Activated CD4-positive, alpha-beta T cell treated with anti-CD3 and anti-CD28 coated beads, Interleukin-2, amount 50 U/mL, for 16 hours (primary cell): Measurements from ENCODE around the gene ANKRD66.

Experiments used
- DNase-seq: peaks from one replicate; pipeline ENCODE4 v3.0.0-alpha.2; 2020

Gene ANKRD66

DNA sequence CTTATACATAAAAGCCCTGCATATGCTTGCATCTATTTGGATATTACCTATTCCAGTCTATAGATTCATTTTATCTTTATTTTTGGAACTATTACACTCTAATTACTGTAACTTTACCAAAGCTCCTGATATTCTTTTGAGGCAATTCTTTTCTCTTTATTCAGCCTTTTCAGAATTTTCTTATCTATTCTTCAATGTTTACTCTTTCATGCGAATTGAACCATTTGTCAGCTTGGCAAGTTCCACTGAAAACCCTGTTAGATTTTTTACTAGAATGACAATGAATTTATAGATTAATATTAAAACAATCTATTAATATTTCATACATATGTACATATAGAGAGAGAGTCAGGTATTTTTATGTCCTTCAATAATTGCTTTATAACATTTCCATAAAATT lies 45.9 kb downstream of the ANKRD66 start:
- no peak for DNase-seq

- no peak for DNase-seq
Measured at GRCh38 chr6:46793138-46793537, 46.4 kb downstream of the ANKRD66 start, which contains the start of gene MEP1A. TSS of gene MEP1A (plus strand) at chr6:46793389. CDS start at chr6:46793399, 10 bp downstream.

DNA sequence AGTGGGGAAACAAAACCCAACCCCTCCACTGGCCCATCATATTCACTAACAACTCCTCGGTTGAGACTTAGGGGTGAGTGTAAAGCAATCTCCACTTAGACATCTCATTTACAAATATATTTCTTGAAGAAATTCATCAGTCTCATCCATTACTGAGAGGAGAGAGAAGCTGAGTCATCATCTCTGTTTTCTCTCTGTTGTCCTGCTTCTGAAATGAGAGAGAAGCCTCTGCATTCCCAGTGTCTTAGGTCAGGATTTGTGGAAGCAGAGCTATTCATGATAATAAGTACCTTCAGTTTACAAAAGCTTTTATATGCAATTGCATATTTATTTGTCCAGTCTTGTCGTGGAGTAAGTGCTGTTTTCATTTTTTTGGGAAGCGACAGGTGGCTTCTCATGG lies 47.3 kb downstream of the ANKRD66 start:
- no peak for DNase-seq

DNA sequence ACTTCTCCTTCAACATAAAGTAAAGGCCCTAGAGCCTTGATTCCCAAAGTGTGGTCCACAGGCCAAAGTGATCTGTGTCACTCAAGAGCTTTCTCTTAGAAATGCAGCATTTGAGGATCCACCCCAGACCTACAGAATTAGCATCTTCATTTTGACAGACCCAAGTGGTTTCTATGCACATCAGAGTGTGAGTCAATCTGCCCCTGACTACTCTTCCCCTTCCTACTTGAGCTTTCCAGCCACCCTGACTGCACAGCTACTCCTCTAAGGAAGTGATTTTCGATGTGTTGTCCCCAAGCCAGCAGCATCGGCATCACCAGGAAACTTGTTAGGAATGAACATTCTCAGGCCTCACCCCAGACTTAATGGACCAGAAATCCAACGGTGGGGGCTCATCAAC lies 49.1 kb downstream of the ANKRD66 start:
- no peak for DNase-seq

- no peak for DNase-seq
Measured at GRCh38 chr6:46796848-46797580, 50.3 kb downstream of the ANKRD66 start.

- no peak for DNase-seq
Measured at GRCh38 chr6:46799657-46800056, 52.9 kb downstream of the ANKRD66 start.

DNA sequence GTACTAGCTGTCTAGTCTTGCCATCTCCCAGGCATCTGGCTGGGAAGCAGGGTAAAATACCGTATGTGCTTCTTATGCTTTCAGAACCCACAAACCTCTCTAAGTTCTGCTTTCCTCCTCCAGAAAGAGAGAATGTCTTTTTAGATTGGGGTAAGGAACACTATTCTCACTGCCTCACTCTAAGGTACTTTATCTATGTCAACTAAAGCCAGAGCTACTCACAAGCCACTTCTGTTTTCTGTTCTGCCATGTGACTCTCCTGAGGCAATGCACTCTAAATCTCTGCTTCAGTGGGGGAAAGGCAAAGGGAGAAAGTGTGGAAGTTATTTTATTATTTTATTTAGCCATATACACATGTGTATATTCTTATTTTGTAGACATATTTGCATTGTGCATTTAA lies 62.1 kb downstream of the ANKRD66 start:
- DNase-seq, result no peak
